LNCAP (cell line): ENCODE data around the gene ROBO4.

Experiments
- TF ChIP-seq, protein P1 (sequence below): fragments of 450-650 bp; IDR thresholded peaks from 2 replicates; pipeline ENCODE4 v1.5.1; 2017; ENCODE audit warnings: mild to moderate bottlenecking

The ROBO4 gene

GRCh38 chr11:124917115-124917637 lies 19.5 kb upstream of the ROBO4 start:
- TF ChIP-seq, protein P1, sequence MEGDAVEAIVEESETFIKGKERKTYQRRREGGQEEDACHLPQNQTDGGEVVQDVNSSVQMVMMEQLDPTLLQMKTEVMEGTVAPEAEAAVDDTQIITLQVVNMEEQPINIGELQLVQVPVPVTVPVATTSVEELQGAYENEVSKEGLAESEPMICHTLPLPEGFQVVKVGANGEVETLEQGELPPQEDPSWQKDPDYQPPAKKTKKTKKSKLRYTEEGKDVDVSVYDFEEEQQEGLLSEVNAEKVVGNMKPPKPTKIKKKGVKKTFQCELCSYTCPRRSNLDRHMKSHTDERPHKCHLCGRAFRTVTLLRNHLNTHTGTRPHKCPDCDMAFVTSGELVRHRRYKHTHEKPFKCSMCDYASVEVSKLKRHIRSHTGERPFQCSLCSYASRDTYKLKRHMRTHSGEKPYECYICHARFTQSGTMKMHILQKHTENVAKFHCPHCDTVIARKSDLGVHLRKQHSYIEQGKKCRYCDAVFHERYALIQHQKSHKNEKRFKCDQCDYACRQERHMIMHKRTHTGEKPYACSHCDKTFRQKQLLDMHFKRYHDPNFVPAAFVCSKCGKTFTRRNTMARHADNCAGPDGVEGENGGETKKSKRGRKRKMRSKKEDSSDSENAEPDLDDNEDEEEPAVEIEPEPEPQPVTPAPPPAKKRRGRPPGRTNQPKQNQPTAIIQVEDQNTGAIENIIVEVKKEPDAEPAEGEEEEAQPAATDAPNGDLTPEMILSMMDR, result no peak

- TF ChIP-seq, protein P1, result no peak
Observed at GRCh38 chr11:124916370-124916710, 18.7 kb upstream of the ROBO4 start.

- TF ChIP-seq, protein P1, result no peak
Observed at GRCh38 chr11:124915541-124916369, 18.1 kb upstream of the ROBO4 start.

GRCh38 chr11:124902616-124903015 lies 5.0 kb upstream of the ROBO4 start:
- TF ChIP-seq, protein P1, result no peak

DNA sequence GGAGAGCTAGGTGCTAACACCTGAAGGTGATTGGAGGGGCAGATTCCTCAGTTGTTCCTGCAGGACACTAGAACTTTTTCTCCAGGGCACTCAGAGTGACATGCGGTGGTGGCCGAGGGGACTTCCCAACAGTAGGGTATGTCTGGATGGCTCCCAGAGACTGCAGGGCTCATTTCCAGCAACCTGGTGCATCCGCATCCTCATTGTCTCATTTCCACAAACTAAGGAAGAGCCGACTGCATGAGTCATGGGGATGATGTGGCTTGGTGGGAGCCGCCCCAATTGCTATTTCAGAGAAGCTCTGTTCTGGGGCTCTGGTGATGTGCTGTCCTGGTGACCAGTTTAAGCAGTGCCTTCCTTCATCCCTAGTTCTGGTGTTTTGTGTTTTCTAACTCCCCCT lies 2.8 kb upstream of the ROBO4 start:
- TF ChIP-seq, protein P1, result no peak

GRCh38 chr11:124899383-124900145 lies 1.9 kb upstream of the ROBO4 start:
- TF ChIP-seq, protein P1, result no peak

- TF ChIP-seq, protein P1, result no peak
Observed at GRCh38 chr11:124898711-124899110, 1.0 kb upstream of the ROBO4 start.
